Tibial nerve (tissue), 4 donors: Measurements from ENCODE around the gene ABHD13. TPM values are rescaled to one million over a fixed set of nuclear protein-coding genes. Genes with fewer than 3 reads are reported as not detected.

Source experiments
- DNase-seq, 2 donors: peaks; one replicate each; pipeline ENCODE4 v3.0.0-alpha.2; 2019; ENCODE audit warnings: low spot score in 2 of 2
- H3K27ac ChIP-seq, 4 donors: fragments of 200-600 bp; sonication (generic) in 3 of 4; one replicate each; pipeline ENCODE4 v1.5.1; 2017 to 2019; ENCODE audit warnings: mild to moderate bottlenecking in 1 of 4
- H3K27me3 ChIP-seq, 2 donors: fragments of 200-600 bp; sonication (generic) in 1 of 2; one replicate each; pipeline versions ENCODE4 v1.5.1 to v1.6.0; 2017 to 2019
- H3K36me3 ChIP-seq, 3 donors: fragments of 200-600 bp; sonication (generic); one replicate each; pipeline ENCODE4 v1.5.1; 2018 to 2019
- H3K4me1 ChIP-seq, 4 donors: fragments of 200-600 bp; sonication (generic) in 3 of 4; one replicate each; pipeline ENCODE4 v1.5.1; 2017 to 2019
- H3K4me3 ChIP-seq, 4 donors: fragments of 200-600 bp; sonication (generic) in 3 of 4; one replicate each; pipeline ENCODE4 v1.5.1; 2017 to 2019; ENCODE audit warnings: mild to moderate bottlenecking in 1 of 4, moderate library complexity in 1 of 4
- H3K9me3 ChIP-seq, 4 donors: fragments of 200-600 bp; sonication (generic) in 3 of 4; one replicate each; pipeline ENCODE4 v1.5.1; 2017 to 2019
- CTCF ChIP-seq, 5 experiments: fragments of 200-600 bp in 3 of 5; fragments of 450-650 bp in 2 of 5; sonication (generic) in 3 of 5; IDR thresholded peaks; one replicate each; pipeline ENCODE4 v1.5.1; 2016 to 2019; ENCODE audit warnings: antibody characterized with exemption in 5 of 5, mild to moderate bottlenecking in 3 of 5, moderate library complexity in 2 of 5
- EP300 ChIP-seq, 2 donors: sonication (generic); formaldehyde crosslinking; IDR thresholded peaks; one replicate each; pipeline ENCODE4 v1.6.1; 2017; ENCODE audit warnings: antibody characterized with exemption in 2 of 2, mild to moderate bottlenecking in 1 of 2
- POLR2A ChIP-seq, 2 donors: fragments of 450-650 bp; IDR thresholded peaks; one replicate each; pipeline ENCODE4 v1.6.1; 2017; ENCODE audit warnings: antibody characterized with exemption in 2 of 2, mild to moderate bottlenecking in 2 of 2, moderate library complexity in 2 of 2
- WGBS, 2 donors: methylation state at CpG; one replicate each; pipeline ENCODE4 v1.1.5; 2018; 5-methylcytosine and 5-hydroxymethylcytosine counted together
- total RNA-seq, 4 donors: library from RNA; depleted of rRNA; stranded (reverse); fragments of >200 nt; gene quantifications; one replicate each; pipeline ENCODE4 v1.1.0, GENCODE V29; 2016

The ABHD13 gene
- total RNA-seq, 4 donors from 2014 or later = 7.2 to 11.0 (median 9.0) TPM

GRCh38 chr13:108273429-108274118 lies 55.4 kb downstream of the ABHD13 start:
- no peak for DNase-seq
- 77 to 78% methylated on average over 5 of the region's 5 CpGs for WGBS, 2 donors
- no peaks in the 10 kb centered on the region for H3K9me3 ChIP-seq
- TF ChIP-seq EP300 (IDR thresholded peaks at IDR 0.05) = no peak
- TF ChIP-seq POLR2A (IDR thresholded peaks at IDR 0.05) = no peak
- no peak for TF ChIP-seq CTCF (IDR thresholded peaks at IDR 0.05)
- H3K4me3 ChIP-seq = no peak overlapping the region
- H3K27ac ChIP-seq = no peak overlapping the region
- peaks cover 0 to 56% (median 11%) of the 10 kb centered on the region in 4 donors for H3K4me1 ChIP-seq
- H3K27me3 ChIP-seq = no peaks in the 10 kb centered on the region
- H3K36me3 ChIP-seq = no peaks in the 10 kb centered on the region

DNA sequence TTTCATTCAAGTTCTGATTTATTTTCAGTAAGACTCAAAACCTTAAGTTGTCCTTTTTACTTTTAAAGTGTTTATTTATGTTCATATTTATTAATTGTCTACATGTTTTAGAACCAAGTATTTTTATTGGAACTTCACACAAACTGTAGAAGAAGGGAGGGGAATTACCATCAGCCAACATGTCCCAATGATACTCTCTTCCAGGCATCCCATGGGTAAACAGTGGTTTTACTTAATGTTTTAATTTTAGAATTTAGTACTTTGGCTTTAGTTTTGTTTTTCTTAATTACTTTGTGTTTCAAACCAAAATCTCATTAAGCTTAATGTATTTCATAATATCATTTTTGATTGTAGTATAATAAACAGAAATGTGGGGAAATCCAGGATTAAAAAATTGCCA lies 56.5 kb downstream of the ABHD13 start:
- TF ChIP-seq POLR2A (IDR thresholded peaks at IDR 0.05) = no peak
- no peak for TF ChIP-seq EP300 (IDR thresholded peaks at IDR 0.05)
- TF ChIP-seq CTCF (IDR thresholded peaks at IDR 0.05) = no peak
- Histone ChIP-seq H3K36me3 (no peaks in the 10 kb centered on the region), H3K27me3 (no peaks in the 10 kb centered on the region), H3K4me3 (no peak overlapping the region), H3K9me3 (no peaks in the 10 kb centered on the region), H3K4me1 (peaks cover 0 to 47% (median 9%) of the 10 kb centered on the region in 4 donors), H3K27ac (no peak overlapping the region)
- no peak for DNase-seq

- peaks cover 0 to 34% (median 4%) of the 10 kb centered on the region in 4 donors for H3K4me1 ChIP-seq
- DNase-seq = peak in 1 of 2 donors; percentile 52
- WGBS, 2 donors = 20 to 24% methylated on average over 6 of the region's 6 CpGs
Observed at GRCh38 chr13:108276060-108276459, 57.9 kb downstream of the ABHD13 start.

GRCh38 chr13:108278466-108278865 lies 60.3 kb downstream of the ABHD13 start:
- no peak for DNase-seq
- Histone ChIP-seq H3K4me1 (peaks cover 0 to 28% (median 2%) of the 10 kb centered on the region in 4 donors), H3K36me3 (no peaks in the 10 kb centered on the region), H3K9me3 (no peaks in the 10 kb centered on the region), H3K27ac (no peak overlapping the region), H3K4me3 (no peak overlapping the region), H3K27me3 (no peaks in the 10 kb centered on the region)
- TF ChIP-seq POLR2A (IDR thresholded peaks at IDR 0.05) (no peak), CTCF (IDR thresholded peaks at IDR 0.05) (no peak), EP300 (IDR thresholded peaks at IDR 0.05) (no peak)
- 86 to 97% methylated on average over 1 of the region's 1 CpG for WGBS, 2 donors

More at GRCh38 chr13:108276060-108276459, 57.9 kb downstream of the ABHD13 start:
- H3K27me3 ChIP-seq = no peaks in the 10 kb centered on the region
- H3K36me3 ChIP-seq = no peaks in the 10 kb centered on the region
- H3K9me3 ChIP-seq = no peaks in the 10 kb centered on the region
- no peak overlapping the region for H3K4me3 ChIP-seq
- no peak overlapping the region for H3K27ac ChIP-seq
- TF ChIP-seq CTCF (IDR thresholded peaks at IDR 0.05) (no peak), POLR2A (IDR thresholded peaks at IDR 0.05) (no peak), EP300 (IDR thresholded peaks at IDR 0.05) (peak in 1 of 2 donors; percentile 38)

GRCh38 chr13:108281901-108282300 lies 63.7 kb downstream of the ABHD13 start:
- no peak overlapping the region for H3K27ac ChIP-seq
- TF ChIP-seq EP300 (IDR thresholded peaks at IDR 0.05) = no peak
- TF ChIP-seq POLR2A (IDR thresholded peaks at IDR 0.05) = no peak
- no peak for TF ChIP-seq CTCF (IDR thresholded peaks at IDR 0.05)
- no peak for DNase-seq
- no peaks in the 10 kb centered on the region for H3K4me1 ChIP-seq
- H3K27me3 ChIP-seq = no peaks in the 10 kb centered on the region
- WGBS, 2 donors = 80 to 86% methylated on average over 4 of the region's 4 CpGs
- no peaks in the 10 kb centered on the region for H3K36me3 ChIP-seq
- H3K4me3 ChIP-seq = no peak overlapping the region
- no peaks in the 10 kb centered on the region for H3K9me3 ChIP-seq
